WTC11 (cell line): ENCODE data around the gene ABCG4. TPM values are rescaled to one million over a fixed set of nuclear protein-coding genes. Genes with fewer than 3 reads are reported as not detected.

Experiments
- ATAC-seq: fragments of 200-7000 bp; cut with Tn5 transposase; 2 replicates; pipeline ENCODE4 v1.10.0; 2021; ENCODE audit warnings: mild to moderate bottlenecking, moderate library complexity
- CTCF ChIA-PET: fragments of 300-600 bp; sonication (Branson Sonifier 250); formaldehyde crosslinking; loops from one replicate; lab custom pipeline; 2021; ENCODE audit warnings: antibody characterized with exemption; lab: Charles Lee
- POLR2A ChIA-PET: fragments of 350-600 bp; sonication (Branson Sonifier 250); formaldehyde crosslinking; loops from one replicate; lab custom pipeline; 2021; ENCODE audit warnings: antibody characterized with exemption; lab: Charles Lee
- DNase-seq: peaks from one replicate; pipeline ENCODE4 v3.0.0; 2021; ENCODE audit warnings: low spot score
- H3K27ac Mint-ChIP-seq: 2 replicates; pipeline ENCODE4 v1.8.0; 2021; ENCODE audit warnings: mixed read lengths
- H3K27me3 Mint-ChIP-seq: 2 replicates; pipeline ENCODE4 v1.8.0; 2021; ENCODE audit warnings: low read depth, mild to moderate bottlenecking, moderate library complexity, mixed read lengths
- H3K36me3 Mint-ChIP-seq: 2 replicates; pipeline ENCODE4 v1.8.0; 2021; ENCODE audit warnings: mixed read lengths
- H3K4me1 Mint-ChIP-seq: 2 replicates; pipeline ENCODE4 v1.8.0; 2022; ENCODE audit warnings: mixed read lengths
- H3K4me3 Mint-ChIP-seq: 2 replicates; pipeline ENCODE4 v1.8.0; 2021; ENCODE audit warnings: mild to moderate bottlenecking, moderate library complexity, mixed read lengths
- H3K9me3 Mint-ChIP-seq: 2 replicates; pipeline ENCODE4 v1.8.0; 2021; ENCODE audit warnings: mixed read lengths
- CREB1 ChIP-seq: sonication (generic); formaldehyde crosslinking; IDR thresholded peaks from 2 replicates; pipeline ENCODE4 v1.8.0; 2023; ENCODE audit warnings: mild to moderate bottlenecking, missing genetic modification reagents
- ESRRA ChIP-seq: sonication (generic); formaldehyde crosslinking; IDR thresholded peaks from 2 replicates; pipeline ENCODE4 v1.8.1; 2022; ENCODE audit warnings: mild to moderate bottlenecking, missing genetic modification reagents, borderline replicate concordance
- GRHL2 ChIP-seq: fragments of 250-450 bp; sonication (Bioruptor Pico); IDR thresholded peaks from 2 replicates; pipeline ENCODE4 v1.8.0; 2022; ENCODE audit warnings: mild to moderate bottlenecking, moderate library complexity; ENCODE audit not compliant: insufficient replicate concordance, severe bottlenecking
- JAZF1 ChIP-seq: fragments of 250-450 bp; sonication (Bioruptor Pico); IDR thresholded peaks from 2 replicates; pipeline ENCODE4 v1.9.0; 2021; ENCODE audit warnings: moderate library complexity, mild to moderate bottlenecking, inconsistent platforms
- JUN ChIP-seq: sonication (generic); formaldehyde crosslinking; IDR thresholded peaks from 2 replicates; pipeline ENCODE4 v1.8.0; 2023; ENCODE audit warnings: mild to moderate bottlenecking, missing genetic modification reagents
- NR1H2 ChIP-seq: sonication (generic); formaldehyde crosslinking; IDR thresholded peaks from 2 replicates; pipeline ENCODE4 v1.9.0; 2021; ENCODE audit warnings: mild to moderate bottlenecking, moderate library complexity, missing genetic modification reagents
- NR3C1 ChIP-seq: sonication (generic); formaldehyde crosslinking; conservative IDR thresholded peaks from 2 replicates; pipeline ENCODE4 v1.8.1; 2023; ENCODE audit warnings: low read depth, mild to moderate bottlenecking, missing genetic modification reagents
- RORB ChIP-seq: fragments of 250-450 bp; sonication (Bioruptor Pico); IDR thresholded peaks from 2 replicates; pipeline ENCODE4 v1.9.0; 2021; ENCODE audit warnings: mild to moderate bottlenecking
- SMAD3 ChIP-seq: sonication (generic); formaldehyde crosslinking; IDR thresholded peaks from 2 replicates; pipeline ENCODE4 v1.8.0; 2022; ENCODE audit warnings: missing genetic modification reagents, mild to moderate bottlenecking, borderline replicate concordance
- SMAD4 ChIP-seq: sonication (generic); formaldehyde crosslinking; IDR thresholded peaks from 2 replicates; pipeline ENCODE4 v1.8.0; 2022; ENCODE audit warnings: mild to moderate bottlenecking, missing genetic modification reagents
- TCF7 ChIP-seq: sonication (generic); formaldehyde crosslinking; IDR thresholded peaks from 2 replicates; pipeline ENCODE4 v1.8.0; 2022; ENCODE audit warnings: mild to moderate bottlenecking, low read depth, missing genetic modification reagents, moderate library complexity
- TEAD1 ChIP-seq: sonication (generic); formaldehyde crosslinking; IDR thresholded peaks from 2 replicates; pipeline ENCODE4 v1.8.0; 2022; ENCODE audit warnings: mild to moderate bottlenecking, missing genetic modification reagents
- TP53 ChIP-seq: sonication (generic); formaldehyde crosslinking; IDR thresholded peaks from 2 replicates; pipeline ENCODE4 v1.8.1; 2023; ENCODE audit warnings: mild to moderate bottlenecking, missing genetic modification reagents
- USF2 ChIP-seq: sonication (generic); formaldehyde crosslinking; IDR thresholded peaks from 2 replicates; pipeline ENCODE4 v1.8.1; 2023; ENCODE audit warnings: mild to moderate bottlenecking, missing genetic modification reagents, moderate library complexity
- ZNF281 ChIP-seq: sonication (generic); formaldehyde crosslinking; IDR thresholded peaks from 2 replicates; pipeline ENCODE4 v1.8.0; 2023; ENCODE audit warnings: mild to moderate bottlenecking, missing genetic modification reagents
- ZNF396 ChIP-seq: fragments of 250-450 bp; sonication (Bioruptor Pico); IDR thresholded peaks from 2 replicates; pipeline ENCODE4 v1.8.0; 2021; ENCODE audit warnings: mild to moderate bottlenecking, moderate library complexity, borderline replicate concordance
- ZNF425 ChIP-seq: fragments of 250-450 bp; sonication (Bioruptor Pico); conservative IDR thresholded peaks from 2 replicates; pipeline ENCODE4 v1.9.0; 2021; ENCODE audit warnings: mild to moderate bottlenecking
- ZNF532 ChIP-seq: fragments of 250-450 bp; sonication (Bioruptor Pico); IDR thresholded peaks from 2 replicates; pipeline ENCODE4 v1.9.0; 2021; ENCODE audit warnings: mild to moderate bottlenecking, borderline replicate concordance
- total RNA-seq: library from RNA; stranded (reverse); gene quantifications from 3 replicates; pipeline ENCODE4 v1.2.3, GENCODE V29; 2021
- TF ChIP-seq, protein P1 (sequence below): sonication (generic); formaldehyde crosslinking; IDR thresholded peaks from 2 replicates; pipeline ENCODE4 v1.8.0; 2022; ENCODE audit warnings: mild to moderate bottlenecking, missing genetic modification reagents
- TF ChIP-seq, protein P2 (sequence below): sonication (generic); formaldehyde crosslinking; IDR thresholded peaks from 2 replicates; pipeline ENCODE4 v1.8.1; 2022; ENCODE audit warnings: low read depth, mild to moderate bottlenecking, moderate library complexity, missing genetic modification reagents, borderline replicate concordance

Gene ABCG4
- total RNA-seq, 1 experiment from 2014 or later = 4.4 TPM

GRCh38 chr11:119130662-119131061 lies 18.2 kb upstream of the ABCG4 start:
- POLR2A ChIA-PET = no interaction called here
- CTCF ChIA-PET = no interaction called here
- H3K27ac Mint-ChIP-seq = no peak overlapping the region
- no peaks in the 10 kb centered on the region for H3K4me1 Mint-ChIP-seq
- no peak for DNase-seq
- no peaks in the 10 kb centered on the region for H3K9me3 Mint-ChIP-seq
- no peak overlapping the region for H3K4me3 Mint-ChIP-seq
- ATAC-seq = no peak
- no peaks in the 10 kb centered on the region for H3K27me3 Mint-ChIP-seq
- TF ChIP-seq JAZF1 (CRISPR knock-in tag) (no peak), RORB (CRISPR knock-in tag) (no peak), SMAD4 (no peak), JUN (CRISPR knock-in tag) (no peak)
- H3K36me3 Mint-ChIP-seq = peaks cover 47% of the 10 kb centered on the region

DNA sequence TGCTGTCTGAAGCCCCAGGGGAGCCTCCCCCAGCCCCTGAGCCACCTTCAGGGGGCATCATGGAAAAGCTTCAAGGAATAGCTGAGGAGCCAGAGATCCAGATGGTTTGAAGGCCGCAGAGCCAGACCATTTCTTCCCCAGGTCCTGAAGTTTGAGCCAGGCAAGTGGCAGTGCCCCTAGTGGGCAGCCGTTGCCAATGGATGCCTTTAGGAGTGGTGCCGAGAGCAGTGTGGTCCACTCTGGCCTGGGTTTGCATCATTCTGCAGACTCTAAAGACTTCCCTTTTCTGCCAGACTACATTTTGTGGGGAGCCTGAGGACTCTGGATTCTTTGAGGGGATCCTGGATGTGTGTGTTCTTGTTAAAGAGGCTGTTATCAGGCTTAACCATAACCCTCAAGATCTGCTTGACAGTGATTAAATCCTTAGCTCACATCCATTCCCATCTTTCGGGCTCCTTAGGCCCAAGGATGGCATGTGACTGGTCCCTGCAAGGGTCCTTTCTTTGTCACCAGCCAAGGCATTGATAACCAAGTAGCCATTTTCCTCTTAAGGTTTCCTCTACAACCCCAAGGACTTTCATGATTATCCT lies 14.4 kb upstream of the ABCG4 start:
- ATAC-seq (peak; percentile 89), DNase-seq (peak; percentile 46)
- peaks cover 43% of the 10 kb centered on the region for H3K36me3 Mint-ChIP-seq
- TF ChIP-seq GRHL2 (CRISPR knock-in tag) (no peak), NR1H2 (CRISPR knock-in tag) (no peak), ZNF425 (no peak), ZNF281 (no peak), TP53 (CRISPR knock-in tag) (no peak), ESRRA (CRISPR knock-in tag) (no peak), TCF7 (no peak), NR3C1 (CRISPR knock-in tag) (no peak), ZNF396 (CRISPR knock-in tag) (no peak), USF2 (CRISPR knock-in tag) (no peak), JAZF1 (CRISPR knock-in tag) (no peak), CREB1 (CRISPR knock-in tag) (no peak), ZNF532 (CRISPR knock-in tag) (no peak), SMAD3 (no peak), TEAD1 (no peak)
- TF ChIP-seq, protein P1, sequence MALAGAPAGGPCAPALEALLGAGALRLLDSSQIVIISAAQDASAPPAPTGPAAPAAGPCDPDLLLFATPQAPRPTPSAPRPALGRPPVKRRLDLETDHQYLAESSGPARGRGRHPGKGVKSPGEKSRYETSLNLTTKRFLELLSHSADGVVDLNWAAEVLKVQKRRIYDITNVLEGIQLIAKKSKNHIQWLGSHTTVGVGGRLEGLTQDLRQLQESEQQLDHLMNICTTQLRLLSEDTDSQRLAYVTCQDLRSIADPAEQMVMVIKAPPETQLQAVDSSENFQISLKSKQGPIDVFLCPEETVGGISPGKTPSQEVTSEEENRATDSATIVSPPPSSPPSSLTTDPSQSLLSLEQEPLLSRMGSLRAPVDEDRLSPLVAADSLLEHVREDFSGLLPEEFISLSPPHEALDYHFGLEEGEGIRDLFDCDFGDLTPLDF (CRISPR knock-in tag) = no peak
- TF ChIP-seq, protein P2, sequence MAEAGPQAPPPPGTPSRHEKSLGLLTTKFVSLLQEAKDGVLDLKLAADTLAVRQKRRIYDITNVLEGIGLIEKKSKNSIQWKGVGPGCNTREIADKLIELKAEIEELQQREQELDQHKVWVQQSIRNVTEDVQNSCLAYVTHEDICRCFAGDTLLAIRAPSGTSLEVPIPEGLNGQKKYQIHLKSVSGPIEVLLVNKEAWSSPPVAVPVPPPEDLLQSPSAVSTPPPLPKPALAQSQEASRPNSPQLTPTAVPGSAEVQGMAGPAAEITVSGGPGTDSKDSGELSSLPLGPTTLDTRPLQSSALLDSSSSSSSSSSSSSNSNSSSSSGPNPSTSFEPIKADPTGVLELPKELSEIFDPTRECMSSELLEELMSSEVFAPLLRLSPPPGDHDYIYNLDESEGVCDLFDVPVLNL = no peak

More for the DNA sequence above, 14.4 kb upstream of the ABCG4 start:
- Mint-ChIP-seq H3K27me3 (peaks cover 4% of the 10 kb centered on the region; the same call in 1 of the 2 replicates), H3K27ac (no peak overlapping the region), H3K4me1 (no peaks in the 10 kb centered on the region), H3K9me3 (no peaks in the 10 kb centered on the region), H3K4me3 (no peak overlapping the region)
- CTCF ChIA-PET = interaction anchor here (0.5 to 2.7 kb wide), 18 partner anchors 11 to 189 kb away, joined by 3 to 31 read pairs (median 3); partner anchors contain the start of genes C2CD2L, CBL, DPAGT1 and HINFP
- POLR2A ChIA-PET = no interaction called here
